ENCODE results near the gene CTPS1.

CTPS1 gene

GRCh38 chr1:41020654-41021053 is 41.2 kb downstream of the CTPS1 start:
- H3K4me3 Mint-ChIP-seq, result no peak overlapping the region
- peaks cover 30% of the 10 kb centered on the region for H3K36me3 Mint-ChIP-seq (ENCODE audit: low read depth)
- no peak overlapping the region for H3K27ac Mint-ChIP-seq
- H3K4me1 Mint-ChIP-seq (ENCODE audit: low read depth), result peaks cover 13% of the 10 kb centered on the region
- no peaks in the 10 kb centered on the region for H3K9me3 Mint-ChIP-seq
- no peaks in the 10 kb centered on the region for H3K27me3 Mint-ChIP-seq

GRCh38 chr1:41021526-41022308 is 42.2 kb downstream of the CTPS1 start, which contains the start of gene SLFNL1:
TSS of gene SLFNL1 (minus strand) at chr1:41021725. CDS start at chr1:41020660, 1,065 bp downstream.
- Mint-ChIP-seq H3K4me1 (ENCODE audit: low read depth) (peaks cover 13% of the 10 kb centered on the region), H3K9me3 (no peaks in the 10 kb centered on the region), H3K4me3 (no peak within 1 kb of the TSS), H3K27me3 (no peaks in the 10 kb centered on the region), H3K36me3 (ENCODE audit: low read depth) (peaks cover 23% of the 10 kb centered on the region), H3K27ac (no peak within 1 kb of the TSS)

- Mint-ChIP-seq H3K4me1 (ENCODE audit: low read depth) (peaks cover 13% of the 10 kb centered on the region), H3K9me3 (no peaks in the 10 kb centered on the region), H3K27ac (no peak overlapping the region), H3K27me3 (no peaks in the 10 kb centered on the region), H3K4me3 (no peak overlapping the region), H3K36me3 (ENCODE audit: low read depth) (peaks cover 23% of the 10 kb centered on the region)
These were observed 42.9 kb downstream of the CTPS1 start for GRCh38 chr1:41022424-41022823.

DNA sequence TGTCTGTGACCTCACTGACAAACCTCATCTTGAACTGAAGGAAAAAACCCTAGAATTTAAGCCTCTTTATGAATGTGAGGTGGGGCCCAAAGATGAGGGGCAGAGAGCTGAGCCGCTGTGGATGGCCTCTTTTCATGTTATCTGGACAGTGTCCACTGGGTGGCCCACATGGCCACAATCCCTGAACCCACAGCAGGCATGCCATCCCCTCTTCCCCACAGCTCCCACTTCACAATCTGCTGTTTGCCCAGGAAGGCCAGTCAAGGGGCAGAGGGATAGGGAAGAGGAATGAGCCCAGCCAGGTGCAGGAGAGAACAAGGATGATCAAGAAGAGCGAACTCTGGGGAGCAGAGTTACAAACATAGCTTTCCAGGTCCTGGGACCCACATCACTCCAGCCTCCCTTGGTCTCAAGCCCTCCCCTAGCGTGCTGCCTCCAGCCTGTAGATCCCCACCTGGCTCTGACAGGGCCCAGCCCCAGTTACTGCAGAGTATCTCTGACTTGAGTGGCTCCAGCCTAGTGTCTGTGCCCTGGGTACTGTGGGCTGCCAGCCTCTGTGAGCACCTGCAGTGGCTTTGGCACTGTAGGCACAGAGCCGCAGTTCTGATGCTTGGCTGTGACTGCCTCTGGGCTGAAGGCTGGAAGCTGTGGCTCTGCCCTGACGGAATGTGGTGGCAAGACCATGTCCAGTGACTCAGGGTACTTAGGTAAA is 43.9 kb downstream of the CTPS1 start:
- H3K27me3 Mint-ChIP-seq, result no peaks in the 10 kb centered on the region

DNA sequence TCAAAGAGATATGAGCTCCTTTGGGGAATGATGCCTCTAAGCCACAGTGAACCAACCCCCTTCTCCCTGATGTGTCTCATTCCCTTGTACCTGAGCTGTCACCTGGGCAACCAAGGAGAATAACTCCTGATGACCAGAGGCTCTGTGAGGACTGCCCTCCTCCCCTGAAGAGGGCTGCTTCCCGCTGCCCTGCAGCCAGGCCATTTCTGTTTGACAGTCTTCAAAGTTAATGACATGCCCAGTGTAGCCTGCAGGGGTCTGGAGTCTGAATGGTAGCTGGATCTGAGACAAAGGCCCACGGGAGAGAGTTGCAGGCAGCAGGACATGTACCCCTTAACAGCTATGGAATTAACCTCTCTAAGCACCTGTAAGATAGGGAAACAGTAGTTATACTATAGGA is 45.5 kb downstream of the CTPS1 start:
- Mint-ChIP-seq H3K4me1 (ENCODE audit: low read depth) (peaks cover 13% of the 10 kb centered on the region), H3K36me3 (ENCODE audit: low read depth) (peaks cover 20% of the 10 kb centered on the region), H3K9me3 (no peaks in the 10 kb centered on the region), H3K4me3 (no peak overlapping the region), H3K27me3 (no peaks in the 10 kb centered on the region), H3K27ac (no peak overlapping the region)

More for the DNA sequence above, 43.9 kb downstream of the CTPS1 start:
- Mint-ChIP-seq H3K27ac (peak overlapping the region; percentile 49), H3K36me3 (ENCODE audit: low read depth) (peaks cover 20% of the 10 kb centered on the region), H3K4me3 (no peak overlapping the region), H3K4me1 (ENCODE audit: low read depth) (peaks cover 13% of the 10 kb centered on the region), H3K9me3 (no peaks in the 10 kb centered on the region)

GRCh38 chr1:41025979-41026819 is 46.7 kb downstream of the CTPS1 start:
- Mint-ChIP-seq H3K27me3 (no peaks in the 10 kb centered on the region), H3K9me3 (no peaks in the 10 kb centered on the region), H3K27ac (peak overlapping the region; percentile 9), H3K4me1 (ENCODE audit: low read depth) (peaks cover 13% of the 10 kb centered on the region), H3K36me3 (ENCODE audit: low read depth) (peaks cover 27% of the 10 kb centered on the region), H3K4me3 (no peak overlapping the region)

- Mint-ChIP-seq H3K27ac (no peak overlapping the region), H3K4me3 (no peak overlapping the region), H3K9me3 (no peaks in the 10 kb centered on the region)
These were observed 48.6 kb downstream of the CTPS1 start for GRCh38 chr1:41028034-41028642.

DNA sequence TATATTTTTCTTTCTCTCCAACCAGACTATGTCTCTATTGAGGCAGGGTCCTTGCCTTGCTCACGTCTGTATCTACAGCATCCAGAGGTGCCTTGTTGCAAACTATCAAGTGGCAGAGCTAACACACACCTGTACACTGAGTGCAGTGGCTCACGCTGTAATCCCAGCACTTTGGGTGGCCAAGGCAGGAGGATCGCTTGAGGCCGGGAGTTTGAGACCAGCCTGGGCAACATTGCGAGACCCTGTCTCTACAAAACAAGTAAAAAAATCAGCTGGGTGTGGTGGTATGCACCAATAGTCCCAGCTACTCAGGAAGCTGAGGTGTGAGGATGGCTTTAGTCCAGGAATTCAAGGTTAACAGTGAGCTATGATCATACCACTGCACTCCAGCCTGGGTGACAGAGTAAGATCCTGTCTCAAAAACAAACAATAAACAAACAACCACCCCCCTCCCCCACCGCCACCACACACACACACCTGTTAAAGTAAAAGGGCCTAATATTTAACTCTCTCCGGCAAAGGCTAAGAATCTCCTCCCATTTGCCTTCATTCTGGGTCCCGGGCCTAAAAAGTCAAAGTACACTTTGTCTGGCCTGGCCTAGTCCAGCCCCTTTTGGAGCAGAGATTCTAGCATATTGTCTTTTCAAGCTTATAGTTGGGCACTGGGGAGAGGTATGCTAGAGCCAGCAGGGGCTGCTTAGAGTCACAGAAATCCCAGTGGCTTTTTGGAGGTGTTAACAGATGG is 51.5 kb downstream of the CTPS1 start:
- Mint-ChIP-seq H3K27me3 (no peaks in the 10 kb centered on the region), H3K9me3 (no peaks in the 10 kb centered on the region), H3K4me1 (ENCODE audit: low read depth) (no peaks in the 10 kb centered on the region), H3K27ac (no peak overlapping the region), H3K4me3 (no peak overlapping the region), H3K36me3 (ENCODE audit: low read depth) (peaks cover 39% of the 10 kb centered on the region)

More at GRCh38 chr1:41028034-41028642, 48.6 kb downstream of the CTPS1 start:
- no peaks in the 10 kb centered on the region for H3K27me3 Mint-ChIP-seq
- H3K4me1 Mint-ChIP-seq (ENCODE audit: low read depth), result peaks cover 13% of the 10 kb centered on the region
- H3K36me3 Mint-ChIP-seq (ENCODE audit: low read depth), result peaks cover 36% of the 10 kb centered on the region

DNA sequence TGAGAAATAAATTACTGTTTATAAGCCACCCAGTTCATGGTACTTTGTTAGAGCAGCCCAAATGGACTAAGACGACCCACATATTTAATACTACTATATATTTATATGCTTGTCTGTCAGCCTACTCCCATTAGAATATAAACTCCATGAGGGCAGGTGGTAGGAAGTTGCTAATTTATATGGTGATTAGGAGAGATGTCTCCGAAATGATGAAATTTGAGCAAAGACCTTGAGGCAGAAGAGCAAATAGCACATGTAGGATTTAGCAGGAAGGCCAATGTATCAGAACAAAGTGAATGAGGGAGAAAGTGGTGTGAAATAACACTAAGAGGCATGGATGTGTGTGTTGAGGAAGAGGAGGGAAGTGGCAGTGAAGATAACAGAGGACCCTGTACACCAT is 52.7 kb downstream of the CTPS1 start:
- Mint-ChIP-seq H3K27ac (no peak overlapping the region), H3K36me3 (ENCODE audit: low read depth) (peaks cover 39% of the 10 kb centered on the region), H3K27me3 (no peaks in the 10 kb centered on the region), H3K4me1 (ENCODE audit: low read depth) (no peaks in the 10 kb centered on the region), H3K4me3 (no peak overlapping the region), H3K9me3 (no peaks in the 10 kb centered on the region)

GRCh38 chr1:41033272-41033671 is 53.8 kb downstream of the CTPS1 start:
- Mint-ChIP-seq H3K27ac (no peak overlapping the region), H3K27me3 (no peaks in the 10 kb centered on the region), H3K9me3 (no peaks in the 10 kb centered on the region), H3K36me3 (ENCODE audit: low read depth) (peaks cover 35% of the 10 kb centered on the region), H3K4me3 (no peak overlapping the region), H3K4me1 (ENCODE audit: low read depth) (no peaks in the 10 kb centered on the region)

DNA sequence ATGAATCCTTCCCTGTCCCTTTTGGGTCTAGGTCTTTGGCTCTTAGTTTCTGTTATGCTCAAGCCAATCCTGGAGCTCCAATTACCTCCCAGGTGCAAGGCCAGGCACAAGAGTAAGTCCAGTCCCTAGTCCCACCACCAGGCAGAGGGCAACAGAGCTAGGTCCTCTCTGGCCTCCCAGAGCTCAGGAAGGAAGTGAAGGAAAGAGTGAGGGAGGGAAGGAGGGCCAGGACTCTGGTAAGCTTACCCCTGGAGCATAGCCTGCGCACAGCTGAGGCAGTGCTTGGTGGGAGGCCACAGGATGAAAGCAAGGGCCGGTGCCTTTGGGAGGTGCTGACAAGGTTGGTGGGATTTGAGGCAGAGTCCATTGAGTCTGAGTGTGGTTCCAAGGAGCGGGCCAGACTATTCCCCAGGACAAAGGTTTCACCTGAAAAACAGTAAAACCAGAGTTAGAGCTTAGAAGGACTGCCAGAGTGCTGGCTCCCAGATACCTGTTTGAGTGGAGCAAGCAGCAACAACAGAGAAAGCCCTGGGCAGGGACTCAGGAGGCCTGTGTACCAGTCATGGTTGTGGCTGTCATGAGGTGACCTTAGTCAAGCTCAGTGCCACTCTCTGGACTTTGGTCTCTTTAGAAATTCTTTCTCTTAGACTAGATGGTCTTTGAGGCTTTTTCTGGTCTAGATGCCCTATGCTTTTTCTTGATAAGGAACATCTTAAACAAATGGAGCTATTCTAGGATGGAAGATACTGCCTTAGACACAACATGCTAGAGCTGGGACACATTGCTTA is 57.8 kb downstream of the CTPS1 start:
- Mint-ChIP-seq H3K9me3 (no peaks in the 10 kb centered on the region), H3K36me3 (ENCODE audit: low read depth) (peaks cover 35% of the 10 kb centered on the region), H3K27me3 (no peaks in the 10 kb centered on the region), H3K4me3 (no peak overlapping the region), H3K4me1 (ENCODE audit: low read depth) (no peaks in the 10 kb centered on the region), H3K27ac (no peak overlapping the region)

- Mint-ChIP-seq H3K4me3 (no peak overlapping the region), H3K27ac (no peak overlapping the region), H3K27me3 (no peaks in the 10 kb centered on the region), H3K36me3 (ENCODE audit: low read depth) (peaks cover 34% of the 10 kb centered on the region), H3K9me3 (no peaks in the 10 kb centered on the region), H3K4me1 (ENCODE audit: low read depth) (no peaks in the 10 kb centered on the region)
These were observed 58.6 kb downstream of the CTPS1 start for GRCh38 chr1:41038110-41038509.

- Mint-ChIP-seq H3K36me3 (ENCODE audit: low read depth) (peaks cover 43% of the 10 kb centered on the region), H3K9me3 (no peaks in the 10 kb centered on the region)
These were observed 62.2 kb downstream of the CTPS1 start for GRCh38 chr1:41041614-41042270.

More at GRCh38 chr1:41041614-41042270, 62.2 kb downstream of the CTPS1 start:
- Mint-ChIP-seq H3K27me3 (no peaks in the 10 kb centered on the region), H3K27ac (no peak overlapping the region), H3K4me1 (ENCODE audit: low read depth) (no peaks in the 10 kb centered on the region), H3K4me3 (no peak overlapping the region)
